Measurements from ENCODE around the gene CCDC177.
"Not testable (repeated sequence)": the region's sequence is repeated elsewhere in the genome, so short reads cannot be mapped to it uniquely, and the experiment has no call there.

CCDC177 gene

DNA sequence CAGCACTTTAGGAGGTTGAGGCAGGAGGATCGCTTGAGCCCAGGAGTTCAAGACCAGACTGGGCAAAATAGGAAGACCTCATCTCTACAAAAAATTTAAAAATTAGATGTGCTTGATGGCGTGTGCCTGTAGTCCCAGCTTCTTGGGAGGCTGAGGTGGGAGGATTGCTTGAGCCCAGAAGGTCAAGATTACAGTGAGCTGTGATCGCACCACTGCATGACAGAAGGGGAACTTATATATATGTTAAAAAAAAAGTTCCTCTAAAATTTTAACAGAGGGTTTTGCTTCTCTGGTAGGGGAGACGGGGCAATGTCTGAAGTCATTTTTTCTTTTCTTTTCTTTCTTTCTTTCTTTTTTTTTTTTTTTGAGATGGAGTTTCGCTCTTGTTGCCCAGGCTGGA lies 24.8 kb upstream of the CCDC177 start:
- not testable (repeated sequence) for DNase-seq (ENCODE audit: low spot score)

DNA sequence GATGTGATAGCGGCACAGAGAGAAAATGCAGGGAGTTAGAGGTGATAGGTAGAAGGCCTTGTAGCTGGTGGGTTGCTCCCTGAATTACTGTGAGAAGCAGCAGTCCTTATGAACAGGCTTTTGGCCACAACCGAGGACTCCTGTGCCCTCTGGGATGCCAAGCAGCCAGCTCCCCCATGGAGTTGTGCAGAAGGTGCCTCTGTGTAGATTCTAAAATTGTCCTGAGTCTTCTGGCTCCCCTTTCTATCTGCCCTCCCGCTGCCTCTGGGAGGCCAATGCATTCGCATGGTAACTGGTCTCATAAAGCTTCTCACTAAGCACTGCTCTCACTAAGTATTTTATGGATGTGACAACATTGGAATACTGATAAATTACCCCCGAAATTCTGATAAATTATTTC lies 20.7 kb upstream of the CCDC177 start:
- no peak for DNase-seq (ENCODE audit: low spot score)

DNA sequence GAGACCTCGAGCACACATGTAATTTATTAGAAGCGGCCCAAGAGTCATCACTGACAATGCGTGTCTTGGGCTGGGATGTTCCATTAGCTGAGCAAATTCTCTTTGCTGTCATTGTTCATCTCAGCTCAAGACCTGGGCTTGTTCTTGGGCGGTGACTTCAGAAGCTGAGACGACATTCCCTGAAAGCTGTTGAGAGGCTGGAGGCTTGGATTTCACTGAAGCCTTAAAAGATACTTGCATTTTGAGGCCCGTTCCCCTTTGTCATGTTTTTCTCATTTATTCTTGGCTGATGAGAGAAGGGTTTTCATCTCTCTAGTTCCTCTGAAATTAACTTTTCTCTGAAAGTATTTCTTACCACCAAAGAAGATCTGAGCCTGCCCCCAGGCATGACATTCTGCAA lies 20.2 kb upstream of the CCDC177 start:
- DNase-seq (ENCODE audit: low spot score), result peak; percentile 22

DNA sequence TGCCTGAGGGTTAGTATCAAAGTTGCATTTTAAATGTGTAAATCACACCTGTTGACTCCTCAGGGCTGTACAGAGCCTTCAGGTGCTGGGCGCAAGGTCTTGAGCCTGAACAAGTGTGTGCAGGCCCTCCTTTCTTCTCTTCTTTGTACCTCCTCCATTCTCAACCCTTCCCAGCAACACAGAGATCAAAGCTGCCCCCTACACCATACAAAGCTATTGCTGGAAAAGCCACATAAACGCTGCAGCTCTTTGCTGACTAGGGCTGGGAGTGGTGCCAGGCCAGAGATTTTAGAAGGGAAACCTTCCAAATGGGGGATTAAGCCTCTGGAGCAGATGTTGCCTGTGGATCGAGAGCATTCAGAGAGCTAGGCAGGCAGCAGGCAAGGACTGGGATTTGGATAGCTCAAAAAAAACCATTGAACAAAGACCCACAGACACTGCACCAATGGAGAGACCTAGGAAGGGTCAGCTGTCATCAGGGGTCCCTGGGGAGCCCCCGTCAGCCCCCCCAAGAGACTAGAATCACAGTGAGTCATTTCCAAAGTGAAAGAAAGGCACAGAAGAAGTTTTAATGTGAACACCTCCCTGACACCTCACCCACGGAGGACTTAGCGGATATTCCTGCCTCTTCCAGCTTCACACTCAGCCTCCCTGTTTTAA lies 18.5 kb upstream of the CCDC177 start:
- DNase-seq (ENCODE audit: low spot score), result peak; percentile 72

DNA sequence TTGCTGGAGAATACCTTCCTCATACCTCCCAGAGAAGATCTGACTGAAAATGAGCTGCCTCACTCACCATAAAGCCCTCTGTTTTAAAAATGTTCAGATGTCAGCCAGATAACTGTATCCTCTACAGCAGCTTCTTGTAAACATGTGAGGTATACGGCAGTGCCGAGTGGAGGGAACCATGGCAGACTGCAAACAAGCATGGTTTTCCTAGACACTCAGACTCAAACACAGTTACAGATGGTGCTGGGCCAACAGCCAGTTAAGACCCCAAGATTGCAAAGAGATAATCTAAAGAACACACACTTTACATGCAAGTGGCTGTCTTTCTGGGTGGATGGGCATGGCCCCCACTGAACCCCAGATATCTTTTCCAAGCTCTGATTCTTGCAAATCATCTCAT lies 16.6 kb upstream of the CCDC177 start:
- no peak for DNase-seq (ENCODE audit: low spot score)

DNA sequence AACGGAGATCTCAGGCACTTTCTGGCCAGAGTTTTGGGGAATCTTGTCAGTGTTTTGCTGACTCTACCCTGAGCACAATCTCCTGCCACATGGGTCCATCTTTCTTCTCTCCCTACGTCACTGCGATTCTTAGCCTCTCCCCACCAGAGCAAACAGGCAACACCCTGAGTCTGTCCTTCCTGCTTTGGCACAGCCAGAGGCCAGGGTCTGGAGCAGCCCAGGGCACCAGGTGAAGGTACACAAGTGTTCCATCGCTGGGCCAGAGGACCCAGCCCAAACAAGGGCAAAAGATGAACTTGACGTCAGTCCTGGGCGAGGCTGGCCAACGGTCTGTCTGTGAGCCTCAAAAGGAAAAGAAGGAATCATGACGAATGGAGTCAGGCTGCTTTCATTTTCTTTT lies 12.7 kb upstream of the CCDC177 start:
- DNase-seq (ENCODE audit: low spot score), result no peak

DNA sequence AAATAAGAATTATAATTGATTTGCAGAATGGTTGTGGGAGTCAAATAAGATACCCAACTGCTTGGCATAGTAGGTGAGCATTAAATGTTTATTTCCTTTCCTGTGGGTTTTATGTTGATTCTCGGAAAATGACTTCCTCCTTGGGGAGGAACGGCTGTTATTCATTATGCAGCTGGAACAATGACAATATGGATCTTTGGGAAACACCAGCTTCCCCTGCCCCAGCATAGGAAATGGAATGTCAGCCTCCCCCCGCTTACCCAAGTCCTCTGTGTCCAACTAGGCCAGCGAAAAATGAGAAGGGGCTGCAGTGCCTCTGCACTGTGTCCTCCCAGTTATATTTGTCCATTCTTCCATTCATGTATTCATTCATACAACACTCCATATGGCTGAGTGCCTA lies 11.7 kb upstream of the CCDC177 start:
- peak; percentile 43 for DNase-seq (ENCODE audit: low spot score)

DNA sequence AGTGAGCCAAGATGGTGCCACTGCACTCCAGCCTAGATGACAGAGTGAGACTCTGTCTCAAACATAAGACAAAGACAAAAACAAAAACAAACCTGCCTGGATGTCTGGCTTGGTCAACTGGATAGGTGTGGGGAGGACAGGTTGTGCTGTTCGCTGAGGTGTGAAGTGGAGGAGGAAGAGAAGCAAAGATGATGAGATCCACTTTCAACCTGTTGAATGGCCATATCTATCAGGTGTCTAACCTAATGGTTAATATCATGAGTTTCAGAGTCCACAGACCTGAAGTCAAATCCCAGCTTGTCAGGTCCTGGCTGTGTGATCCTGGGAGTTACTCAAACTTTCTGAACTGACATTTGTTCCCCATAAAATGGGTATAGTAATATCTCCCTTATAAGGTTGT lies 9.7 kb upstream of the CCDC177 start:
- DNase-seq (ENCODE audit: low spot score), result no peak

DNA sequence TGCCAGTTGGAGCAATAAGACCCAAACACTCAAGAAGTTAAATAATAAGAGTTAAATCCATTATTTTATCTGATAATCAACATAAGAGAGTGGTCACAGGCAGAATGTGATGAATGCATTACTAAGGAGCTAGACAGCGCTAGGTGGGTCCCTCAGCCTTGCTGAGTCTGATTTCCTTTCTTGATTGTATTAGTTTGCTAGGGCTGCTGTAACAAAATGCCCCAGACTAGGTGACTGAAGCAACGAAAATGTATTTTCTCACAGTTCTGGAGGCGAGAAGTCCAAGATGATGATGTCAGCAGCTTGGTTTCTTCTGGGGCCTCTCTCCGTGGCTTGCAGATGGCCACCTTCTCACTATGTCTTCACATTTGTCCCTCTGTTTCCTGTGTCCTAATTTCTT lies 8.2 kb upstream of the CCDC177 start:
- no peak for DNase-seq (ENCODE audit: low spot score)

DNA sequence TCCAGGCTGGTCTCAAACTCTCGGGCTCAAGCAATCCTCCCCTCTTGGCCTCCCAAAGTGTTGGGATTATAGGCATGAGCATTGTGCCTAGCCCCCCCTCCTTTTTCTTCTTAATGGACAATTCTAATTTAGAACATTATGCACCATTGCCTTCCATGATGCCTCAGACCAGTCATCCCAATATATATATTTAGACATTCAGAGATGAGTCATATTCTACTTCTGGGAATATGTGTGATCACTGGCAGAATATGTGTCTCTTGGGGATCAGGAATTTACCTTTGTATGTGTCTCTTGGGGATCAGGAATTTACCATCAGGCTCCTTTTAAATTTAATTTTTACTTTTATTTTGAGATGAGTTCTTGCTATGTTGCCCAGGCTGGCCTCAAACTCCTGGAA lies 7.5 kb upstream of the CCDC177 start:
- peak; percentile 29 for DNase-seq (ENCODE audit: low spot score)

DNA sequence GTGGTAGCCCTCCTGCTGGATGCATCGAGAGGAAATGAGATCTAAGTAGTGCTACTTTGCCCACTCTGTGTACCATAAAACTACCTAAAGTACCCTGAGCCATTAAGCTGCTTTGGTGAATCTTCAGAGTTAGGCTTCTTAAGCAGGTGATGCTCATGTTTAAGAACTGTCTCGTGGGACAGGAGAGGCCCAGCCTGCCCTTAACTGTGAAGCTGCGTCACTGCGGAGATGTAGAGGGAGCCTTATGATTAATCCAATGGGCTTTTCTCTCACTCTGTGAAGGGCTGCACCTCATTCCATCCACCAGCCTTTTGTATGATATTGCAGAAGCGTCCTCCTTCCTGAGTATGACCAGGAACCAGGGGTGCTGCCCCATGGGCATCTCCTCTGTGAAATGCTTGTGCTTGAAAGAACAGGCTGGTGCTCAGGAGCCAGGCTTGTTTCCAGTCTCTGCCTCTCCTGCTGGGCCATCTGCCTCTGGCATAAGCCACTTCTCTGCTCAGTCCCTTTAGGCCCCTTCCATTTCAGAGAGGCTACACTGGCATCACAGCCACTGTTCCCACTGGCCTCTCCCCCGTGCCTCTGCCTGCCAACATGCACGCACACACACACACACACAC lies 6.8 kb upstream of the CCDC177 start:
- DNase-seq (ENCODE audit: low spot score), result no peak

DNA sequence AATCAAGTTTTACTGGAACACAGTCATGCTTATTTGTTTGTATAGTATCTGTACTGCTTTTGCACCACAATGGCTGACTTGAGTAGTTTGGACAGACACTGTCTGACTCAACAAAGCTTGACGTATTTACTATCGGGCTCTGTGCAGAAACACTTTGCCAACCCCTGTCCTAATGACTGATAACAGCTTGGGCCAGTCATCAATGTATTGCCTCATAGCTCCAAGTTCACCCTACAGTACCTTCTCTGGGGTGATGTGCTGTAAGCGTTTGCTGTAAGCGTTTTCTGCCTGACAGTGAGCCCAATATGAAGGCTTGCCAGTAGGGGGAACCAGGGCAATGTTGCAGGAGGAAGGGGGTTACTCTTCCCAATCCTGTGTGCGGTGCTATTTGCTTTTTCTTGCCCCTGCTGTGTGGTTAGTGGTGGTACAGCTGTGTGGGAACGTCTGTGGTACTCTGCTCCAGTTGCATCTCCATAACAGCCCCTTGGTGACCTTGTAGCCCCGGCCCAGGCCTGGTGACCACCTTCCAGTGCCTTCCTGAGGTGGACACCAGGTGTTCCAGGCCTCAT lies 5.4 kb upstream of the CCDC177 start:
- peak; percentile 53 for DNase-seq (ENCODE audit: low spot score)

DNA sequence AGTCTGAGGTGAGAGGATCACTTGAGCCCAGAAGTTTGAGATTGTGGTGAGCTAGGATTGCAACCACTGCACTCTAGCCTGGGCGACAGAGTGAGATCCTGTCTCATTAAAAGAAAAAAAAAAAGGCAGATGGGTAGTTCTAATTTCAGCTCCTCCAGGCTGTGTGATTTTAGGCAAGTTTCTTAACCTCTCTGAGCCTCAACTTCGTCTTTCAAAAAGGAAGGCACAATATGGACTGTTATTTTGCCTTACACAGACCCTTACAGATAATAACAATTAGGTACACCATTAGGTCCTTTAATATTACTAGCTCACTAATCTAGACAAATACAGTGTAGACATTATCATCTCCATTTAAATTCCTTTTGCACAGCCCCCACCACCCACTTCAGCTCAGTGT lies 4.8 kb upstream of the CCDC177 start:
- DNase-seq (ENCODE audit: low spot score), result no peak

DNA sequence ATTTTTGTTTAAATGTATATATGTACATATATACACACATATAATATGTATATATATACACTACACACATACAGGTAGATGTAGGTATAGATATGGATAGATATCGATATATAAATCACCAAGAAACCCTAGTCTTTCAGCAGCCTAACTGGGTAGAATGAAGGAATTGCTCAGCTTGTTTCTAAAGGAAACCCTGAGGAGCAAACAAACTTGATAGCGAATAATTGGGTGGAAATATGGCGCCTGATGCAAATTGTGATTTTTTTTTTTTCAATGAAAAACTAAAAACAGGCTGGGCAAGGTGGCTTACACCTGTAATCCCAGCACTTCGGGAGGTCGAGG lies 254 bp upstream of the CCDC177 start:
- no peak for DNase-seq (ENCODE audit: low spot score)

DNA sequence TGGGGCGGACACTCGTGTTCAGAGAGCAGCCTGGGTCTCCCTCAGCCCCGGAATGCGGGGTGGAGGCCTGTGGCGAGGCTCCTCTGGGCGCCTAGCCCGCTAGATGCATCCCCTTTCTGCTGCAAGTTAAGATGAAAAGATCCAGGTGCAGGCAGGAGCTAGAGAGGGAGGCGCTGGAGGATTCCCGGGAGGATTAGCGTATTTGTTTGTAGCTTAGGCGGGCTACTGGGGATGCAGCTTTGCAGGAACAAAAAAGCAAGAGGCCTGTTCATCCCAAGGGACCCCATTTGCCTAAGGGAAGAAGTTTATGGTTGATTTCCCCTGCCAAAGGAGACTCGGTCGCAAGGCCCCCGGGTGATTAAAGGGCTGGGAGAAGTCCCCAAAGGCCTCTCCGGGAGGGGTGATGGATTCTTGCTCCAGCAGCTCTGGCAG lies 824 bp downstream of the CCDC177 start:
- no peak for DNase-seq (ENCODE audit: low spot score)

DNA sequence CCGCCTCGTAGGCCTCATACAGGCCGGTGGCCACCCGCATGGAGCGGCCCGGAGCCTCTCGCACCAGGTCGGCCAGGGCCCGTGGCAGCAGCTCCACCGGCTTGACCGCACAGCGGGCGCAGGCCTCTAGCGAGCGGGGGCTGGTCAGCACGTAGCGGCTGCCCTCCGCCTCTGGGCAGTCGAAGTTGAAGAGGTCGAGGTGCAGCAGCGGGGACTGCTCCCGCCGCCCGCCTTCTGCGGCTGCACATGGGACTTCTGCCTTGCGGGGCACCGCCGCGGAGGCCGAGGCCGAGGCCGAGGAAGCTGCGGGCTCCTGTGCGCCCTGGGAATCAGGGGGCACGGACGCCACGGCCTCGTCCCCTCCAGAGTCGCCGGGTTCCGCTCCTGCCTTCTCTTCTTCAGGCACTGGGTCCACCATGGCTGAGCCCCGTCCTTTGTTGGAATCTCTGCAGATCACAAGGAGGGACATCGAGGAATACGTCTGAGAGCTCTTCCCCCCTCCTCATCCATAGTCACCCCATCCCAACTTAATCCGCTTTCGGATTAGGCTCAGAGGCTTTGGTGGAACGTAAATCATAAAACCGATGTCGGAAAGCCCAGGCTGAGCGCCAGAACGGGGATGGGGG lies 1.4 kb downstream of the CCDC177 start:
- DNase-seq (ENCODE audit: low spot score), result no peak

DNA sequence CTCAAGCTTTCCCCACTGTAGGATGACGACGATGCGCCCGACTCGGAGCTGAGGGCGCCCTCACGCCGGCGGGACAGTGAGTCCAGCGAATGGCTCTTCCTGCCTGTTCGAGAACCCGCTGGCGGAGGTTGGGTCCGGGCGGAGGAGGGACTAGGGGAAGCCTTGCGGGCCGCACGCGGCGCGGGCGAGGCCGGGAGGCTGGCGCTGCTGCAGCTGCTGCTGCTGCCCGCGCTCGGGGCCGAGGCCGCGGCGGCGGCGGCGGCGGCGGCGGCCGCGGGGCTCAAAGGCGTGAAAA lies 1.9 kb downstream of the CCDC177 start:
- DNase-seq (ENCODE audit: low spot score), result no peak

DNA sequence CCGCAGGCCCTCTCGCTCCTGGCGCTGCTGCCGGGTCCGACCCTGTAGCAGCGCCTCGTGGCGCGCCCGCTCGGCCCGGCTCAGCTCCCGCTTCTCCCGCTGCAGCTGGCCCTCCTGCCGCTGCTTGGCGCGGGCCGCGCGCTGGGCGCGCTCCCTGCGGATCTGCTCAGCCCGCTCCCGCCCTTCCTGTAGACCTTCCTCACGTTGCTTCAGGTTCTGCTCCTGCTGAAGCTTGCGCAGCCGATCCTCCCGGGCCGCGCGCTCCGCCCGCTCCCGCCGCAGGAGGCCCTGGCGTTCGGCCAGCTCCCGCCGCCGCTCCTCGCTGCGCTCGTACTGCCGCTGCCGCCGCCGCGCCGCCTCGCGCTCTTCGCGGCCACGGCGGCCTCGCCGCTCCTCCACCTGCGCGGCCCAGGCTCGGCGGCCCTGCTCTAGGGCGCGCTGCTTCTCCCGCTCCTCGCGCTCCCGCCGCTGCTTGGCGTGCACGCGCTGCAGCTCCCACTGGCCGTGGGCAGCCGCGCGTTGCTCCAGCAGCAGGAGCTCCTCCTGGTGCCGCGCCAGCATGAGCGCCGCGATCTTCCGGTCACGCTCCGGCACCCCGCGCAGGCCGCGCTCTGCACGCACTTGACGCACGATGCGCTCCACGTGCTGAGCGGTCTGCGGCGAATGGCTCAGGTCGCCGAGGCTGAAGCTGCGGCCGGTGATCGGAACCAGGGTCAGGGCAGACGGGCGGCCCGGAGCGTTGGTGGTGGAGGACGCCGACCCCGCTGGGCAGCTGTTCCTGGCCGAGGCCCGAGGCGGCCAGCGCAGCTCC lies 2.4 kb downstream of the CCDC177 start:
- no peak for DNase-seq (ENCODE audit: low spot score)

DNA sequence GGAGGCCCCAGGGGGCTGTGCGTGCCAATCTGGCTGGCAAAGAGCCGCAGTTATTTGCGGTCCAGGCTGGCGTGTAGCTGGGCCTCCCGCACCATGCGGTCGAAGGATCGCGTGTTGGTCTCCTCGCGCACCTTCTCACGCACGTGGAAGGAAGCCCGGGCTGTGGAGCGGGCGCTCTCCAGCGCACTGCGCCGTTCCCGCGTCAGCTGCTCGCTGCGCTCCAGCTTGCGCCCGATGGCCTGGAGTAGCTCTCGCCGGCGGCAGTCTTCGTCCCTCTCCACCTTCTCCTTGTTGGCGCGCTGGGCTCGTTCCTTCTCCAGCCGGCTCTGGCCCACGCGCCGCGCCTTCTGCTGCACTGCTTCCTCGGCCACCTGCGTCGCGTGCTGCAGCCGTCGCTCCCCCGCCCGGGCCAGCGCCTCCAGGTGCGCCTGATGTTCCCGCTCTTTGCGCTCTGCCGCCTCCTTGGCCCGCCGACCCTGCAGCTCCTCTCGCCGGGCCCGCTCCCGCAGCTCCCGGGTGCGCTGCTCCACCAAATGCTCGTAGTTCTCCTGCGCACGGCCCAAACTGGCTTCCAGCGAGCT lies 3.1 kb downstream of the CCDC177 start:
- no peak for DNase-seq (ENCODE audit: low spot score)

DNA sequence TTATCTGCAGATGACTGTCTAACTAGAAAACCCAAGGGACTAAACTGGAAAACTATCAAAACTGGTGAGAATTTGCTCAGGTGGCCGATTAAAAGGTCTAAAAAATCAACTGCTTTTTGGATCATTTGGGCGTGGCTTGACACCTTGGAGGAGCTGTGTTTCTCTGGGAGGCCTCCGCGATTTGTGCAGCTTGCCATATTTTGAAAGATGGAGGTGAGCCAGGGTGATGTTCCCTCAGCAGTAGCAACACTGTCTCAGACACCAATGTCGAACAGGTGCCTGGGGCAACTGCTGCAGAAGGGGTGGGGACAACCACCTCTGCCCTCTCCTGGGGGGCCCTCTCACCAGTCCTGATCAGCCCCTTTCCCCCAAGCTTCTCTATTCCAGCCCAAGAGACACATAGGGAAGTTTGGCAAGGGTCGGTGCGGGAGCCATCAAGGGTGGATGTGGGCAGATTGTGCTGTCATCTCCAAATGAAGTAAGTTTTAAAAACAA lies 3.8 kb downstream of the CCDC177 start:
- no peak for DNase-seq (ENCODE audit: low spot score)

DNA sequence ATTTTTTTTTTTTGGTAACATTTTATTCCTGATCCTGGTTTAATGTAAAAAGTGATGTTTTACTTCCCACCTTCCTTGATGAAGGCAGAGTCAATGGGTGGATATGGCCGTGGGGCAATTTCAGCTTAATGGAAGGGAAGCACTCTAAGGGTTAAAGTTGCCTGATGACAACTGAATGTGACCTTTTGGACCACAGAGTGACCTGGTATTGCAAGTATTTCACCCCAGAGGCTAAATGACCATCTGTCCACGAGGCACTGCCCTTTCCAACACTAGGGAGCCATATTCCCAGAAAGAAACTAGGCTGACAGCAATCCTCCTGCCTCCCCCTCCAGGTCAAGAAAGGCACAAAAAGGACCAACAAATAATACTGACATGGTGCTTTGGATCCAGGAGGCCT lies 4.8 kb downstream of the CCDC177 start:
- no peak for DNase-seq (ENCODE audit: low spot score)

DNA sequence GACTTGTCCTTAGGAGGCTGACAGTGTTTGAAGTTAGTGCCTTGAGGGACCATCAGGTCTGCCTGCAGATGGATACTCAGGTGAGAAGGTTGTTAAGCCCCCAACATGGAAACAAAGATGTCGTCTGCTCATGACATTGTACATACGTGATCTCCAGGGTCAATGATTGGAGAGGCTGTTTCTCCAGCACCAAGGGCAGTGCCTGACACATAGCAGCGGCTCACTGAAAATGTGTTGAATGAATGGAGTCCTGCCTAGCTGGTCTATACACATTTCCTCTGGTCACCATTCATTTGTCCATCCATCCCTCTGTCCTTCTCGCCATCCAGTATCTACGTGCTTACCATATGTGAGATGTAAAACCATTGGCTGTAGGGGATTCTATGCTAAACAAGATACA lies 7.1 kb downstream of the CCDC177 start:
- DNase-seq (ENCODE audit: low spot score), result no peak
